22Rv1 (cell line): Measurements from ENCODE around the gene KCNMB4.

Experiments used
- H3K27ac ChIP-seq: fragments of 450-650 bp; 2 replicates; pipeline ENCODE4 v1.5.1; 2017
- ZFX ChIP-seq: fragments of 450-650 bp; IDR thresholded peaks from 2 replicates; pipeline ENCODE4 v1.6.1; 2017; ENCODE audit warnings: antibody characterized with exemption, borderline replicate concordance
- TF ChIP-seq, protein P1 (sequence below): fragments of 450-650 bp; IDR thresholded peaks from 2 replicates; pipeline ENCODE4 v1.5.1; 2017; ENCODE audit warnings: mild to moderate bottlenecking

The KCNMB4 gene

DNA sequence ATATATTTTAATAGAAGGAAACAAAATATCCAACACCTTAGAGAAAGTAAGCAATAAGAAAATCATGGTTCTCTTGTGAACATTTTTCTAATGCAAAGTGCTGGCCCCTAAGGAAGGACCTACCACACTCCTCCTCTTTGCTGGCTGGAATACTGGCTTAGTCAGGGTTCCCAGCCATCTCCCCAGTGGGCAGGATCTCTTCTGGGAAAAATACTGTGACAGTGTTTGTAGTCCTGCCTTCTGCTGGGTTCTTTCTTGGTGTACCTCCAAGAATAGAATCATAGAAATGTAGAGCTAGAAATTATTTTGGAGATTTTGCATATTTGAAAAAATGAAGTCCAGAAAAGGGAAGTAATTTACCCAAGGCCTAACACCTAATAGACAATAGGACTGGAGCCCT, 31.9 kb downstream of the KCNMB4 start:
- H3K27ac ChIP-seq = no peak overlapping the region
- TF ChIP-seq, protein P1, sequence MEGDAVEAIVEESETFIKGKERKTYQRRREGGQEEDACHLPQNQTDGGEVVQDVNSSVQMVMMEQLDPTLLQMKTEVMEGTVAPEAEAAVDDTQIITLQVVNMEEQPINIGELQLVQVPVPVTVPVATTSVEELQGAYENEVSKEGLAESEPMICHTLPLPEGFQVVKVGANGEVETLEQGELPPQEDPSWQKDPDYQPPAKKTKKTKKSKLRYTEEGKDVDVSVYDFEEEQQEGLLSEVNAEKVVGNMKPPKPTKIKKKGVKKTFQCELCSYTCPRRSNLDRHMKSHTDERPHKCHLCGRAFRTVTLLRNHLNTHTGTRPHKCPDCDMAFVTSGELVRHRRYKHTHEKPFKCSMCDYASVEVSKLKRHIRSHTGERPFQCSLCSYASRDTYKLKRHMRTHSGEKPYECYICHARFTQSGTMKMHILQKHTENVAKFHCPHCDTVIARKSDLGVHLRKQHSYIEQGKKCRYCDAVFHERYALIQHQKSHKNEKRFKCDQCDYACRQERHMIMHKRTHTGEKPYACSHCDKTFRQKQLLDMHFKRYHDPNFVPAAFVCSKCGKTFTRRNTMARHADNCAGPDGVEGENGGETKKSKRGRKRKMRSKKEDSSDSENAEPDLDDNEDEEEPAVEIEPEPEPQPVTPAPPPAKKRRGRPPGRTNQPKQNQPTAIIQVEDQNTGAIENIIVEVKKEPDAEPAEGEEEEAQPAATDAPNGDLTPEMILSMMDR = no peak
- TF ChIP-seq ZFX = no peak

DNA sequence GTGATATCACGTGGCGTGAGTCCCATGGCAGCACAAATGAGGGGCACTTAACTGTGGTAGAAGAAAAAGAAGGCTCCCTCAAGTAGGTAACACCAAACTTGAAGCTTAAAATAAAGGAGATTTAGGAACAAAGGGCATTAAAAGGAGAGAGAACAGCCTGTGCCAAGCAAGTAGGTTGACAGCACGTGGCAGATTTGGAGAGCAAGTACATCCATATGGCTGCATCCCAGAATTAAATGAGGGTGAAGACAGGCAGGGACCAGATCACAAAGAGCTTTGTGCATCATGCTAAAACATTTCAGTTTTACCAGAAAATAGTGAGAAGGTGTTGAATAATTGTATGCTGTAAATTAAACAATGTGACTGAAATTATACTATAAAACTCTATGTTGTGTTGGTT, 32.8 kb downstream of the KCNMB4 start:
- no peak overlapping the region for H3K27ac ChIP-seq
- no peak for TF ChIP-seq ZFX
- TF ChIP-seq, protein P1 = no peak

DNA sequence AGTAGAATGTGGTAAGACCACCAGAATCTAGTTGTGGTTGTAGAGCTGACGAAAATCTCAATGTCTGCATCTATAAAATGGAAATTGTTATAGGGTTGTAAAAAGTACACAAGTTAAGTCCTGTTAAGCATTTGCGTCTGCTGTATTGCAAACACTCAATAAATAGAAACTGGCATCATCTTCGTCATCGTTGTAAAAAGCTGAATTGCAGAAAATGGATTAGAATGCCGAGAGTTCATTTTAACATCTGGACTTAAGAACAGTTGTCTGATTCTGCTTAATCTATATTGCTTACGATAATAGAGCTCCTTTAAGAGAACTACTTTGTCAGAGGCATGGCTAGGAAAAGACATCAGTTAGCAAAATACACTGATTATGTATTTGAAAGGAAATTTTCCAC, 33.2 kb downstream of the KCNMB4 start:
- no peak for TF ChIP-seq ZFX
- TF ChIP-seq, protein P1 = no peak
- H3K27ac ChIP-seq = no peak overlapping the region

DNA sequence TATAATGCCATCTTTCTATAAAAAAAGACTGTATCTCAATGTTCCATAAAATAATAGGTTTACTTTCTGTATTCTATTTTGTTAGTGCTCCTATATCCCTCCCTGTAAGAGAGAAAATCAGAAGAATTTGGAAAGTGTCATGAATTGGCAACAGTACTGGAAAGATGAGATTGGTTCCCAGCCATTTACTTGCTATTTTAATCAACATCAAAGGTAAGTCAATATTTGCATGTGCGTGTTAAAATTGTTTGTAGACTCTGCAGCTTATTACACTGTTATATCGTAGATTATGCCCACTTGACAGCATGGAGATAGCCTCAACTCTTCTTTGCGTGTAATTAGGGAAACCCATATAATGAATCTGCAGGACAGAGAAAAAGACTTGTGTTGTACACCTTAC, 34.0 kb downstream of the KCNMB4 start:
- TF ChIP-seq ZFX = no peak
- TF ChIP-seq, protein P1 = no peak
- H3K27ac ChIP-seq = no peak overlapping the region

DNA sequence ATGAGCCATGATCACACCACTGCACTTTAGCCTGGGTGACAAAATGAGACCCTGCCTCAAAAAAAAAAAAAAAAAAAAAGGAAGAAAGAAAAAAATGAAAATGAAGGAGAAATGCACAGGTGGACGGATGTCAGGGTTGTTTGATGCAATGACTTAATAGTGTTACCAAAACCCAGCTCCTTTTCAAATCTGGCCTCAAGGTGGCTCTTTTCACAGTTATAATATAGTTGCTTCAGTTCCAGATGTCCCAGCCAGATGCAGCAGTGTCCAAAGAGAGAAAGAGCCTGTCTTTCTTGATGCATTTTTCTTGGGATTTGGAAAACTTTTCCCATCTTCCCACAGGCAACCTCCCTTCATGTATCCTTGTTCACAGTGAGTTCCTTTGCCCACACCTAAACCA, 36.5 kb downstream of the KCNMB4 start:
- TF ChIP-seq ZFX = no peak
- TF ChIP-seq, protein P1 = 0 out of 2 replicates have a peak, but pooled peaks have one; percentile 15
- H3K27ac ChIP-seq = no peak overlapping the region

DNA sequence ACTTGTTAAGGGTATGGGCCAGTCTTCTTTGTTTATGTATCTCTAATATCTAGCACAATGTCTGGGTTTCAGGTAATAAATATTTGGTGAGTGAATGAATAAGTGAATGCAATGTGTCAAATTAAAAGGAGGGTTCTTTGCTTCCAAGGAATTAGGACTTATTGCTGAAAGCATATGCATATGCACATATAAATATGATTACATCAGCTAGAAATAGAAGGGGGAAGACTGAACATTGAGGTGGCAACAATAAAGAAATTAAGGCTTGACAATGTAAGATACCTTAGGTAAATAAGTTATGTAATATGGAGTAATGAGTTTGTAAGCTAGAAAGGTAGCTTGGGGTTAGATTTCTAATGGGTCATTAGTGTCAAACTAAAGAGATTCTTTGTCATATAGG, 37.7 kb downstream of the KCNMB4 start:
- H3K27ac ChIP-seq = no peak overlapping the region

DNA sequence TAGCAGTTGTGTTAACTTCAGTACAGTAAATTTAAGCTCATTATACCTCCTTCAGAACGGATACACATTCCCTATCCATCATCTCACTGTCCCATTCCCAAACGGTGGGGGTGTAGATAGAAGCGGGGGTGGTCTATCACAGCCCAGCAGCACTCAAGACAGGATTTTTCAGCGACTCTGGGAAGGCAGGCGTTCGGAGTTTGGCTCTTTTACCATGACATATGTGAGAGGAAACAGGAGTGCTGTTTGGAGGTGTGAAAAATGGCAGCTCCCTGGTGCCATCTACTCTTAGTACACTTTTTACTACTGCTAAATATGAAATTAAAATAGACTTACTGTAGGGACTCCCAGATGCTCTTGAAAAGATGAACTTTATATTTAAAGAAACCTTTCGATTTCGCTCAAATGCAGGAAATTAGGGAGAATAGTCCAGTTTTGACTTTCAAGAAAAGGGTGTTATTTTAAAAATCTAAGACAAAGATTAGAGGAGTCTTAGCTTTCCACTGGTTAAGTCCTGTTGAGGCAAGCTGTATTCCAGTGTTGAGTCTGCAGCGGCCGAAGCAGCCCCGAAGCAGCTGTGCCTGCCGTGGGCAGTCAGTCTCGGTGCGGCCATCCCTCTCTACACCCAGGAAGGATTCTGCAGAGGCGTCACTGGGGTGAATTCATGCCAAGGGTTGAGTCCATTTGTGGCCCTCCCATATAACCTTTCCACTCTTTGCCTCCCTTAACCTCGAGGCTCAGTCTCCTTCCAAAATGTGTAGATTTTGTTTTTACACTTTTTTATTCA, 42.1 kb downstream of the KCNMB4 start:
- TF ChIP-seq, protein P1 = no peak
- TF ChIP-seq ZFX = no peak
- no peak overlapping the region for H3K27ac ChIP-seq

More for the DNA sequence above, 37.7 kb downstream of the KCNMB4 start:
- TF ChIP-seq ZFX = no peak
- TF ChIP-seq, protein P1 = no peak
